Fibroblast of skin of left quadriceps (primary cell): Measurements from ENCODE around the gene USP38.
"Not testable (repeated sequence)": the region's sequence is repeated elsewhere in the genome, so short reads cannot be mapped to it uniquely, and the experiment has no call there.

ENCODE experiments used
- DNase-seq, 2 experiments: peaks; one replicate each; pipeline ENCODE4 v3.0.0-alpha.2; 2013; ENCODE audit warnings: low read depth in 2 of 2

USP38 gene

GRCh38 chr4:143262838-143263237, 78.1 kb downstream of the USP38 start:
- DNase-seq: no peak

- DNase-seq: not testable (repeated sequence)
These were observed 83.0 kb downstream of the USP38 start for GRCh38 chr4:143267690-143268089.

DNA sequence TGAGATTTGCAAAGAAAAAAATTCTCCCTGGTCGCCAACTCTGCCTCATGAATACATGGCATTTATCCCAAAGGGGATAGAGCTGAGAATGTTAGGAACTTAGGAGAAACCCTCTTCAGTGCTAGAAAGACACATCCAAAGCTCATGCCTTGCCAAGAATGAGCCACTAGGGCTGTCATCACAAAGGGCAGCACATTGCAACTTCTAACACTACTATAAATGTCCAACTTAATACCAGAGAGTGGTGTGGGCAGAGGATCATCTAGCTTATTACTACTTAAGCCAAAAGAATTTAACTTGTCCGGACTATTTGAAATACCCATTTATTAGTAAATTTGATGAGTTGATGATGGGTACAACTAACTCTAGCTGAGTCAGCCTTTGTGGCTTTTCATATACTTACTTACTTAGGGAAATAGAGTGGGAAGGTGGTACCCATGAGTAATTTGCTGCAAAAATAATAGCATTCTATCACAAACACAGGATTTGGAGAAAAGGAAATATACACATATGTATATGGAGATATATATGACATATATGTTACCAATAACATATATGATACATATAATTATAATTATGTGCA, 85.6 kb downstream of the USP38 start:
- no peak for DNase-seq
